ENCODE results near the gene KRT33B. TPM values are rescaled to one million over a fixed set of nuclear protein-coding genes. Genes with fewer than 3 reads are reported as not detected.

Gene KRT33B
- total RNA-seq, 1 donor from 2014 or later = not detected

GRCh38 chr17:41367426-41368075, 2.1 kb downstream of the KRT33B start:
- FAIRE-seq (peak; percentile 87), DNase-seq (ENCODE audit: low read depth) (peak; percentile 82)
- H3K27ac Mint-ChIP-seq (ENCODE audit: unreplicated experiment) = peak overlapping the region; percentile 86

DNA sequence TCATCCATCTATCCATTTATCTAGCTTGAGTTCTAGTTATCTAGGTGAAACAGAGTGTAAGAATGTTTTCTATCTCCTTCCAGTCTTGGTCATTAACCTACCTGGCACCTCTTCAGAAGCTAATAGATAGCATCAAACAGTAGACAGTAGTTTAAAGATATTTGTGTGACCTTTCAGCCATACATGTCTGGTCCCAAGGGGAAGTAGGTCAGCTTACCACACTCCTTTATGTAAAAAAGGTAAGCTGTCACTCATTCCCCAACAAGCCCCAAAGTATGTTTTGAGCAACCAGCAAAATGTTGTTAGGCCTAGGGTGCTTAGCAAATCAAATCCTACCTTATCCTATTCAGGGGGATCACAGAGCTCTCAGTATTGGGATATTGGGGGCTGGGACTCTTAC, 3.5 kb downstream of the KRT33B start:
- no peaks in the 10 kb centered on the region for H3K27me3 Mint-ChIP-seq (ENCODE audit: low read depth, unreplicated experiment)
- H3K4me1 ChIP-seq (ENCODE audit: insufficient read depth, low read length) = peaks cover 6% of the 10 kb centered on the region
- no peaks in the 10 kb centered on the region for H3K9me3 ChIP-seq (ENCODE audit: insufficient read depth, low read depth, low read length)
- H3K4me1 Mint-ChIP-seq (ENCODE audit: low read depth, unreplicated experiment) = peaks cover 15% of the 10 kb centered on the region
- H3K36me3 Mint-ChIP-seq (ENCODE audit: low read depth, unreplicated experiment) = no peaks in the 10 kb centered on the region
- H3K36me3 ChIP-seq (ENCODE audit: insufficient read depth, low read length) = no peaks in the 10 kb centered on the region
- H3K4me3 Mint-ChIP-seq (ENCODE audit: unreplicated experiment) = no peak overlapping the region
- H3K9ac ChIP-seq (ENCODE audit: low read length) = no peak overlapping the region
- no peak for DNase-seq (ENCODE audit: low read depth)
- H3K27ac Mint-ChIP-seq (ENCODE audit: unreplicated experiment) = no peak overlapping the region
- H3K27ac ChIP-seq (ENCODE audit: low read depth, low read length) = no peak overlapping the region
- H3K27me3 ChIP-seq (ENCODE audit: insufficient read depth, low read length) = no peaks in the 10 kb centered on the region
- H4K20me1 ChIP-seq (ENCODE audit: insufficient read depth, low read length) = no peaks in the 10 kb centered on the region
- no peaks in the 10 kb centered on the region for H3K79me2 ChIP-seq (ENCODE audit: insufficient read depth, low read length)
- H2AFZ ChIP-seq (ENCODE audit: low read depth, low read length) = no peak overlapping the region
- no peak for TF ChIP-seq CTCF (IDR thresholded peaks at IDR 0.05; ENCODE audit: insufficient read depth, low read depth, low read length)
- no peak for TF ChIP-seq EZH2 (IDR thresholded peaks at IDR 0.05; ENCODE audit: insufficient read depth, low read length)
- H3K9me3 Mint-ChIP-seq (ENCODE audit: unreplicated experiment) = peaks cover 5% of the 10 kb centered on the region
- H3K4me3 ChIP-seq (ENCODE audit: insufficient read depth, low read depth, low read length) = no peak overlapping the region
- no peak for FAIRE-seq
- no peak overlapping the region for H3K4me2 ChIP-seq (ENCODE audit: low read length)

More at GRCh38 chr17:41367426-41368075, 2.1 kb downstream of the KRT33B start:
- Histone ChIP-seq H3K36me3 (ENCODE audit: insufficient read depth, low read length) (no peaks in the 10 kb centered on the region), H3K4me1 (ENCODE audit: insufficient read depth, low read length) (peaks cover 6% of the 10 kb centered on the region), H4K20me1 (ENCODE audit: insufficient read depth, low read length) (no peaks in the 10 kb centered on the region), H3K79me2 (ENCODE audit: insufficient read depth, low read length) (no peaks in the 10 kb centered on the region), H3K27me3 (ENCODE audit: insufficient read depth, low read length) (no peaks in the 10 kb centered on the region), H3K9ac (ENCODE audit: low read length) (no peak overlapping the region), H3K9me3 (ENCODE audit: insufficient read depth, low read depth, low read length) (no peaks in the 10 kb centered on the region), H3K27ac (ENCODE audit: low read depth, low read length) (peak overlapping the region; percentile 44), H2AFZ (ENCODE audit: low read depth, low read length) (no peak overlapping the region), H3K4me3 (ENCODE audit: insufficient read depth, low read depth, low read length) (no peak overlapping the region), H3K4me2 (ENCODE audit: low read length) (peak overlapping the region; percentile 27)
- Mint-ChIP-seq H3K36me3 (ENCODE audit: low read depth, unreplicated experiment) (no peaks in the 10 kb centered on the region), H3K4me1 (ENCODE audit: low read depth, unreplicated experiment) (peaks cover 15% of the 10 kb centered on the region), H3K4me3 (ENCODE audit: unreplicated experiment) (no peak overlapping the region), H3K9me3 (ENCODE audit: unreplicated experiment) (peaks cover 5% of the 10 kb centered on the region), H3K27me3 (ENCODE audit: low read depth, unreplicated experiment) (no peaks in the 10 kb centered on the region)
- TF ChIP-seq EZH2 (IDR thresholded peaks at IDR 0.05; ENCODE audit: insufficient read depth, low read length) (no peak), CTCF (IDR thresholded peaks at IDR 0.05; ENCODE audit: insufficient read depth, low read depth, low read length) (no peak)

DNA sequence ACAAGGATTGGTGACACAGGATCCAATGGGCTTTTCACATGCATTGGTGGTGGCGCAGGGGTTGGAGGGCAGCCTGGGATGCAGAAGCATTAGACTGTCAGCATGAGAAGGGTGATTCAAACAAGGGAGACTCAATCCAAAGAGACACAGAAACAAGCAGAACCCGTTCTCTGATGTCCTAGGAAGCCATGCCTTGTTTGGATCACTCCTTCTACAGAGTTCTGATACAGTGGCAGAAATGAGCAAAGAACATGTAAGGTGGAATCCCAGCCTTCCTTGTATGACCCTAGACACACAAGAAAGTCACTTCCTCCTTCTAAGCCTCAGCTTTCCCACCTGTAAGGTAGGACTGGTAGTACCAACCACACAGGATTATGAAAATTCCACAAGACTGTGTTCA, 5.7 kb downstream of the KRT33B start:
- H3K4me1 ChIP-seq (ENCODE audit: insufficient read depth, low read length) = peaks cover 14% of the 10 kb centered on the region
- no peak for DNase-seq (ENCODE audit: low read depth)
- H3K36me3 ChIP-seq (ENCODE audit: insufficient read depth, low read length) = no peaks in the 10 kb centered on the region
- Mint-ChIP-seq H3K4me1 (ENCODE audit: low read depth, unreplicated experiment) (peaks cover 18% of the 10 kb centered on the region), H3K4me3 (ENCODE audit: unreplicated experiment) (no peak overlapping the region), H3K9me3 (ENCODE audit: unreplicated experiment) (peaks cover 5% of the 10 kb centered on the region), H3K27me3 (ENCODE audit: low read depth, unreplicated experiment) (no peaks in the 10 kb centered on the region), H3K36me3 (ENCODE audit: low read depth, unreplicated experiment) (no peaks in the 10 kb centered on the region), H3K27ac (ENCODE audit: unreplicated experiment) (no peak overlapping the region)
- no peaks in the 10 kb centered on the region for H3K79me2 ChIP-seq (ENCODE audit: insufficient read depth, low read length)
- H3K27me3 ChIP-seq (ENCODE audit: insufficient read depth, low read length) = no peaks in the 10 kb centered on the region
- H3K9ac ChIP-seq (ENCODE audit: low read length) = no peak overlapping the region
- H3K4me3 ChIP-seq (ENCODE audit: insufficient read depth, low read depth, low read length) = no peak overlapping the region
- H2AFZ ChIP-seq (ENCODE audit: low read depth, low read length) = no peak overlapping the region
- H3K4me2 ChIP-seq (ENCODE audit: low read length) = no peak overlapping the region
- TF ChIP-seq EZH2 (IDR thresholded peaks at IDR 0.05; ENCODE audit: insufficient read depth, low read length) = no peak
- TF ChIP-seq CTCF (IDR thresholded peaks at IDR 0.05; ENCODE audit: insufficient read depth, low read depth, low read length) = no peak
- H3K27ac ChIP-seq (ENCODE audit: low read depth, low read length) = no peak overlapping the region
- no peaks in the 10 kb centered on the region for H4K20me1 ChIP-seq (ENCODE audit: insufficient read depth, low read length)
- H3K9me3 ChIP-seq (ENCODE audit: insufficient read depth, low read depth, low read length) = no peaks in the 10 kb centered on the region
- FAIRE-seq = no peak
